Mesothelial cell of epicardium (in vitro differentiated cells): Measurements from ENCODE around the gene RALGAPB. TPM values are rescaled to one million over a fixed set of nuclear protein-coding genes. Genes with fewer than 3 reads are reported as not detected.

Source experiments
- DNase-seq, 2 experiments: peaks; one replicate each; pipeline ENCODE4 v3.0.0; 2021; ENCODE audit warnings: low spot score in 2 of 2; ENCODE audit not compliant: unreplicated experiment in 2 of 2
- H3K27ac Mint-ChIP-seq: 2 replicates; pipeline ENCODE4 v1.8.0; 2021; ENCODE audit warnings: mixed read lengths
- H3K27me3 Mint-ChIP-seq: 2 replicates; pipeline ENCODE4 v1.8.0; 2021; ENCODE audit warnings: low read depth, mixed read lengths
- H3K36me3 Mint-ChIP-seq: 2 replicates; pipeline ENCODE4 v1.8.0; 2021; ENCODE audit warnings: mixed read lengths
- H3K4me1 Mint-ChIP-seq: 2 replicates; pipeline ENCODE4 v1.8.0; 2021; ENCODE audit warnings: mixed read lengths
- H3K4me3 Mint-ChIP-seq: 2 replicates; pipeline ENCODE4 v1.8.0; 2021; ENCODE audit warnings: mild to moderate bottlenecking, moderate library complexity, mixed read lengths
- H3K9me3 Mint-ChIP-seq: 2 replicates; pipeline ENCODE4 v1.8.0; 2021; ENCODE audit warnings: mixed read lengths
- CTCF ChIP-seq: fragments of 200-600 bp; sonication (generic); IDR thresholded peaks from one replicate; pipeline ENCODE4 v1.5.0; 2021; ENCODE audit warnings: antibody characterized with exemption; ENCODE audit not compliant: unreplicated experiment
- total RNA-seq: library from RNA; stranded (reverse); gene quantifications from 3 replicates; pipeline ENCODE4 v1.2.1, GENCODE V29; 2021

RALGAPB gene
- total RNA-seq, 1 donor from 2014 or later = 43.5 TPM

GRCh38 chr20:38547288-38548085 lies 74.8 kb downstream of the RALGAPB start:
- H3K9me3 Mint-ChIP-seq = no peaks in the 10 kb centered on the region
- H3K4me3 Mint-ChIP-seq = no peak overlapping the region
- peak overlapping the region; percentile 11 for H3K27ac Mint-ChIP-seq
- H3K4me1 Mint-ChIP-seq = no peaks in the 10 kb centered on the region
- no peak for TF ChIP-seq CTCF
- peaks cover 34% of the 10 kb centered on the region for H3K36me3 Mint-ChIP-seq
- H3K27me3 Mint-ChIP-seq = no peaks in the 10 kb centered on the region
- DNase-seq = no peak

GRCh38 chr20:38548356-38549083 lies 75.9 kb downstream of the RALGAPB start:
- DNase-seq = no peak
- H3K4me3 Mint-ChIP-seq = no peak overlapping the region
- H3K9me3 Mint-ChIP-seq = no peaks in the 10 kb centered on the region
- no peaks in the 10 kb centered on the region for H3K27me3 Mint-ChIP-seq
- H3K27ac Mint-ChIP-seq = no peak overlapping the region
- TF ChIP-seq CTCF = no peak
- no peaks in the 10 kb centered on the region for H3K4me1 Mint-ChIP-seq
- H3K36me3 Mint-ChIP-seq = peaks cover 28% of the 10 kb centered on the region

GRCh38 chr20:38550274-38550673 lies 77.6 kb downstream of the RALGAPB start:
- no peak for DNase-seq

GRCh38 chr20:38551056-38551626 lies 78.5 kb downstream of the RALGAPB start:
- no peaks in the 10 kb centered on the region for H3K4me1 Mint-ChIP-seq
- no peak for TF ChIP-seq CTCF
- peaks cover 31% of the 10 kb centered on the region for H3K36me3 Mint-ChIP-seq
- no peak overlapping the region for H3K27ac Mint-ChIP-seq
- H3K27me3 Mint-ChIP-seq = no peaks in the 10 kb centered on the region
- H3K4me3 Mint-ChIP-seq = no peak overlapping the region
- DNase-seq = no peak
- no peaks in the 10 kb centered on the region for H3K9me3 Mint-ChIP-seq

More at GRCh38 chr20:38550274-38550673, 77.6 kb downstream of the RALGAPB start:
- Mint-ChIP-seq H3K9me3 (no peaks in the 10 kb centered on the region), H3K4me1 (no peaks in the 10 kb centered on the region), H3K27ac (no peak overlapping the region), H3K4me3 (no peak overlapping the region), H3K36me3 (peaks cover 37% of the 10 kb centered on the region), H3K27me3 (no peaks in the 10 kb centered on the region)
- TF ChIP-seq CTCF = peak; percentile 32

GRCh38 chr20:38554986-38555385 lies 82.3 kb downstream of the RALGAPB start:
- H3K27ac Mint-ChIP-seq = no peak overlapping the region
- TF ChIP-seq CTCF = no peak
- no peak for DNase-seq
- peaks cover 15% of the 10 kb centered on the region for H3K4me1 Mint-ChIP-seq
- no peaks in the 10 kb centered on the region for H3K27me3 Mint-ChIP-seq
- peaks cover 39% of the 10 kb centered on the region for H3K36me3 Mint-ChIP-seq
- peaks cover 4% of the 10 kb centered on the region for H3K9me3 Mint-ChIP-seq
- no peak overlapping the region for H3K4me3 Mint-ChIP-seq
